CD14-positive monocyte (primary cell): ENCODE data around the gene PPP2R2C. TPM values are rescaled to one million over a fixed set of nuclear protein-coding genes. Genes with fewer than 3 reads are reported as not detected.

Source experiments
- DNase-seq, 3 donors: peaks; one replicate each; pipeline ENCODE4 v3.0.0-alpha.2; 2011 to 2022
- H2AFZ ChIP-seq: 2 replicates; pipeline ENCODE4 v1.6.0; 2012; ENCODE audit warnings: mild to moderate bottlenecking, low read depth, low read length, inconsistent platforms; ENCODE audit not compliant: insufficient read depth, poor library complexity, severe bottlenecking
- H3K27ac ChIP-seq, 2 donors: 1 replicate in 1 of 2; 2 replicates in 1 of 2; pipeline ENCODE4 v1.5.1; 2012 to 2013; ENCODE audit warnings: low read length in 2 of 2, control low read depth in 1 of 2, inconsistent platforms in 1 of 2, low read depth in 1 of 2, mild to moderate bottlenecking in 1 of 2
- H3K27me3 ChIP-seq, 2 donors: one replicate each; pipeline versions ENCODE4 v1.6.0 to v1.6.1; 2011 to 2013; ENCODE audit warnings: low read length in 2 of 2; ENCODE audit not compliant: control insufficient read depth in 2 of 2, insufficient read depth in 2 of 2
- H3K36me3 ChIP-seq, 2 donors: replicated peaks in 1 of 2; 1 replicate in 1 of 2; 2 replicates in 1 of 2; pipeline versions ENCODE4 v1.5.1 to v1.6.1; 2012 to 2013; ENCODE audit warnings: low read length in 2 of 2, control low read depth in 1 of 2, inconsistent platforms in 1 of 2, mild to moderate bottlenecking in 1 of 2; ENCODE audit not compliant: insufficient read depth in 2 of 2, control insufficient read depth in 1 of 2
- H3K4me1 ChIP-seq, 2 donors: 1 replicate in 1 of 2; 2 replicates in 1 of 2; pipeline versions ENCODE4 v1.5.1 to v1.6.1; 2012 to 2013; ENCODE audit warnings: low read length in 2 of 2, control low read depth in 1 of 2, inconsistent platforms in 1 of 2, mild to moderate bottlenecking in 1 of 2, moderate library complexity in 1 of 2; ENCODE audit not compliant: insufficient read depth in 2 of 2, control insufficient read depth in 1 of 2
- H3K4me2 ChIP-seq: replicated peaks from 2 replicates; pipeline ENCODE3; 2012; ENCODE audit warnings: low read length, moderate library complexity, mild to moderate bottlenecking; ENCODE audit not compliant: poor library complexity, severe bottlenecking; ENCODE audit errors: extremely low read depth
- H3K4me3 ChIP-seq, 3 experiments: fragments of 200-600 bp in 1 of 3; sonication (generic) in 1 of 3; replicated peaks in 1 of 3; 1 replicate in 2 of 3; 2 replicates in 1 of 3; pipeline ENCODE4 v1.5.1; 2011 to 2013; ENCODE audit warnings: low read length in 3 of 3, mild to moderate bottlenecking in 3 of 3, control low read depth in 2 of 3, low read depth in 2 of 3, inconsistent platforms in 1 of 3, moderate library complexity in 1 of 3
- H3K79me2 ChIP-seq: 2 replicates; pipeline ENCODE4 v1.6.0; 2012; ENCODE audit warnings: mild to moderate bottlenecking, control low read depth, inconsistent platforms, low read length, moderate library complexity; ENCODE audit not compliant: insufficient read depth
- H3K9ac ChIP-seq: 2 replicates; pipeline ENCODE4 v1.6.0; 2017; ENCODE audit warnings: low read length, mild to moderate bottlenecking; ENCODE audit not compliant: insufficient read depth, poor library complexity, severe bottlenecking
- H3K9me3 ChIP-seq, 2 donors: replicated peaks in 1 of 2; 1 replicate in 1 of 2; 2 replicates in 1 of 2; pipeline versions ENCODE4 v1.5.1 to v1.6.1; 2012 to 2013; ENCODE audit warnings: low read length in 2 of 2, control low read depth in 1 of 2; ENCODE audit not compliant: control insufficient read depth in 1 of 2, insufficient read depth in 1 of 2
- H4K20me1 ChIP-seq: 2 replicates; pipeline ENCODE4 v1.6.0; 2012; ENCODE audit warnings: mild to moderate bottlenecking, low read length, control low read depth, moderate library complexity; ENCODE audit not compliant: insufficient read depth
- H3K27ac Mint-ChIP-seq, 7 donors: one replicate each; pipeline ENCODE4 v1.8.0; 2020; ENCODE audit warnings: mild to moderate bottlenecking in 7 of 7, mixed read lengths in 7 of 7, moderate library complexity in 6 of 7, inconsistent platforms in 2 of 7
- H3K27me3 Mint-ChIP-seq, 3 donors: one replicate each; pipeline ENCODE4 v1.8.0; 2021 to 2022; ENCODE audit warnings: low read depth in 3 of 3, mild to moderate bottlenecking in 3 of 3, mixed read lengths in 3 of 3, moderate library complexity in 3 of 3, inconsistent platforms in 1 of 3
- H3K36me3 Mint-ChIP-seq, 2 donors: one replicate each; pipeline ENCODE4 v1.8.0; 2020; ENCODE audit warnings: mixed read lengths in 2 of 2, inconsistent platforms in 1 of 2, mild to moderate bottlenecking in 1 of 2
- H3K4me1 Mint-ChIP-seq: one replicate; pipeline ENCODE4 v1.8.0; 2020; ENCODE audit warnings: mild to moderate bottlenecking, mixed read lengths
- H3K4me3 Mint-ChIP-seq, 2 donors: one replicate each; pipeline ENCODE4 v1.8.0; 2020; ENCODE audit warnings: mild to moderate bottlenecking in 2 of 2, mixed read lengths in 2 of 2, moderate library complexity in 1 of 2
- H3K9me3 Mint-ChIP-seq, 7 donors: one replicate each; pipeline ENCODE4 v1.8.0; 2020 to 2022; ENCODE audit warnings: mixed read lengths in 7 of 7, mild to moderate bottlenecking in 6 of 7, moderate library complexity in 6 of 7, inconsistent platforms in 2 of 7
- CTCF ChIP-seq: fragments of 200-600 bp; IDR thresholded peaks from one replicate; pipeline ENCODE4 v1.8.0; 2022; ENCODE audit warnings: antibody characterized with exemption, mild to moderate bottlenecking
- WGBS: methylation state at CpG from one replicate; pipeline ENCODE4 v1.1.5; 2013; ENCODE audit warnings: missing lambda C conversion rate; ENCODE audit not compliant: insufficient coverage; 5-methylcytosine and 5-hydroxymethylcytosine counted together
- intact Hi-C, 2 donors: fragments of 100-400 bp; cut with micrococcal nuclease; formaldehyde crosslinking; loops; one replicate each; pipeline versions ENCODE4 v1.15.0 to v1.15.1; 2023
- polyA plus RNA-seq, 3 donors: library from polyadenylated mRNA; depleted of rRNA in 1 of 3; unstranded in 2 of 3; stranded (reverse) in 1 of 3; fragments of 300-500 nt in 2 of 3; fragments of >200 nt in 1 of 3; fragmentation: Illumina TruSeq in 2 of 3; gene quantifications; 1 replicate in 2 of 3; 2 replicates in 1 of 3; pipeline ENCODE4 v1.2.3, GENCODE V29; 2012 to 2021

Gene PPP2R2C
- polyA plus RNA-seq, 3 donors, result not detected

- no peak overlapping the region for H3K4me2 ChIP-seq
- H3K79me2 ChIP-seq, result no peaks in the 10 kb centered on the region
- Mint-ChIP-seq H3K4me1 (no peaks in the 10 kb centered on the region), H3K4me3 (no peak overlapping the region), H3K36me3 (no peaks in the 10 kb centered on the region), H3K9me3 (peaks cover 0 to 9% (median 0%) of the 10 kb centered on the region in 7 donors), H3K27me3 (peaks cover 6 to 13% (median 11%) of the 10 kb centered on the region in 3 donors), H3K27ac (no peak overlapping the region)
- H3K27ac ChIP-seq, result no peak overlapping the region
- no peaks in the 10 kb centered on the region for H3K36me3 ChIP-seq
- no peak overlapping the region for H3K4me3 ChIP-seq
- no peaks in the 10 kb centered on the region for H3K27me3 ChIP-seq
- no peak overlapping the region for H2AFZ ChIP-seq
- WGBS, result no CpG with 5 or more reads among the region's 6 CpGs
- TF ChIP-seq CTCF, result no peak
- no peaks in the 10 kb centered on the region for H4K20me1 ChIP-seq
- H3K4me1 ChIP-seq, result no peaks in the 10 kb centered on the region
- intact Hi-C loops, result no loop called here
- DNase-seq, result no peak
- no peaks in the 10 kb centered on the region for H3K9me3 ChIP-seq
- no peak overlapping the region for H3K9ac ChIP-seq
Measured at GRCh38 chr4:6410664-6411063, 61.8 kb downstream of the PPP2R2C start.

GRCh38 chr4:6410068-6410467, 62.3 kb downstream of the PPP2R2C start:
- H3K9ac ChIP-seq, result no peak overlapping the region
- no peak overlapping the region for H3K27ac ChIP-seq
- 85% methylated on average over 9 of the region's 11 CpGs for WGBS
- Mint-ChIP-seq H3K27ac (no peak overlapping the region), H3K27me3 (peaks cover 12 to 17% (median 16%) of the 10 kb centered on the region in 3 donors), H3K4me3 (no peak overlapping the region), H3K4me1 (no peaks in the 10 kb centered on the region), H3K9me3 (peaks cover 0 to 9% (median 0%) of the 10 kb centered on the region in 7 donors), H3K36me3 (no peaks in the 10 kb centered on the region)
- intact Hi-C loops, result no loop called here
- H3K79me2 ChIP-seq, result no peaks in the 10 kb centered on the region
- H4K20me1 ChIP-seq, result no peaks in the 10 kb centered on the region
- no peaks in the 10 kb centered on the region for H3K4me1 ChIP-seq
- no peak overlapping the region for H2AFZ ChIP-seq
- H3K9me3 ChIP-seq, result no peaks in the 10 kb centered on the region
- no peak overlapping the region for H3K4me2 ChIP-seq
- TF ChIP-seq CTCF, result no peak
- no peaks in the 10 kb centered on the region for H3K36me3 ChIP-seq
- no peak for DNase-seq
- H3K4me3 ChIP-seq, result no peak overlapping the region
- H3K27me3 ChIP-seq, result peaks cover 0 to 2% of the 10 kb centered on the region in 2 donors
